Right renal cortex interstitium (tissue), 3 donors: Measurements from ENCODE around the gene CAMKK2. TPM values are rescaled to one million over a fixed set of nuclear protein-coding genes. Genes with fewer than 3 reads are reported as not detected.
"Not testable (repeated sequence)": the region's sequence is repeated elsewhere in the genome, so short reads cannot be mapped to it uniquely, and the experiment has no call there.

ENCODE experiments used
- DNase-seq, 3 donors: peaks; one replicate each; pipeline ENCODE4 v3.0.0-alpha.2; 2013; ENCODE audit warnings: low read depth in 3 of 3, low spot score in 2 of 3
- polyA plus RNA-seq, 3 donors: library from polyadenylated mRNA; unstranded; fragments of 120-200 nt; gene quantifications; one replicate each; pipeline ENCODE4 v1.2.1, GENCODE V29; 2013; ENCODE audit not compliant: insufficient read length in 3 of 3

CAMKK2 gene
- polyA plus RNA-seq, 3 donors: 31.2 to 34.0 (median 33.9) TPM

DNA sequence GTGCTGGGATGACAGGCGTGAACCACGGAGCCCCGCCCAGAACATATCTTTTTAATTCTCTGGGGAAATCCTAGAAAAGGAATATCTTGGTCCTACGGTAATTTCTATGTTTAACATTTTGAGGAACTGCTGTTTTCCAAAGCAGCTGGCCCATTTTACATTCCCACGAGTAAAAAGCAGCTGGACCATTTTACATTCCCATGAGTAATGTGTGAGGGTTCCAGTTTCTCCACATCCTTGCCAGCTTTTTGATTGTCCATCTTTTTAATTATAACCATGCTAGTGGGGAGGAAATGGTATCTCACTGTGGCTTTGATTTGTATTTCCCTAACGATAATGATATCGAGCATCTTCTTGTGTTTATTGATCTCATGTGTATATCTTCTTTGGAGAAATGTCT, 91.0 kb downstream of the CAMKK2 start:
- DNase-seq: no peak

DNA sequence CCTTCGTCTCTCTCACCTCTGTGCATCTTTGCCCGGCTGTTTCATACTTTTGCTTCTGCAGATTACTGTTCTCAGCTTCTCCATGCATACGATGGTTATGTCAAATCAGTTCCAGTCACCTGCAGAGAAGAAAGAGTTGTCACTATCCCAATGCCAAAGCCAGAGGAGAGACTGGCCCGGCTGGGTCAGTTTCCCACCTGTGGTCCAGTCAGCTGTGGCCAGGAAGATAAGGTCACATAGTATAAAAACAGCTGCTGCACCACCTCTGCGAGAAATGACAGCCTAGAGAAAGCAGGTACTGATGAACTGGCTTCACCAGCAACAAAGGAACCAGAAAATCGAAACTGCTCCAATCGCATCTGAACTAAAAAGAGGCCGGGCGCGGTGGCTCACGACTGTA, 93.0 kb downstream of the CAMKK2 start:
- no peak for DNase-seq

DNA sequence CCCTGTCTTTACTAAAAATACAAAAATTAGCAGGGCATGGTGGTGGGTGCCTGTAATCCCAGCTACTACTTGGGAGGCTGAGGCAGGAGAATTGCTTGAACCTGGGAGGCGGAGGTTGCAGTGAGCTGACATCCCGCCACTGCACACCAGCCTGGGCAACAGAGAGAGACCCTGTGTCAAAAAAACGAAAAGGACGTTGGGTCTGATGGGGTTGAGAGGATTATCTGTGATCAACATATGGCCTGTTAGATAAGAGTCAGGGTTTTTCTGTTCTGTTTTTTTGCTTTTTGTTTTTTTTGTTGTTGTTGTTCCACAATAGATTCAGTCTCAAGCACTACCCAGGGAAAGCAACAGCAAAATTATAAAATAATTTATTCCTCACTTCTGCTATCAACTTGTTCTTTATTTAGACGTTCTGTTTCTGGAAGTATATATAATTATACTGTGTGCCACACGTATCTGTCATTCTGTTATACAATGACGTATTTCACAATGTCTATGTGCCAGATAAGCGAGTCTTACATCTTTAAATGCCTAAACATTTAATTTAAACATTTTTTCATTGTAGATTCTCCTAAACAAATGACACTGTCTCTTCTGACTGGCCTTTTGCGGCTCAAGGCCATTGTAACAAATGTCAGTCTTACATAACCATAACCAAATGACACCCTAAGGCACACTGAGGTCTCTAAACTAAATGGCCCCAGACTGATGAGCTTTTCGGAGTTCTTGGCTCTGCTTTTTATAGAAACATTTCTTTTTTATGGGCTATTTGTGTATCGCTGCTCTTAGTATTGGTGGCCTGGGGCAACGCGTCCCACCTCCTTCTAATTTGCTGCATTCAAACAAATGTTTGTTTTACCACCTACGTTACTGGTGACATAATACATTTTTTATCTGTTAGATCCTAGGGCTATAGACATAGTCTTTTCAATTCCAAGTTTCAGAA, 93.8 kb downstream of the CAMKK2 start:
- no peak for DNase-seq

DNA sequence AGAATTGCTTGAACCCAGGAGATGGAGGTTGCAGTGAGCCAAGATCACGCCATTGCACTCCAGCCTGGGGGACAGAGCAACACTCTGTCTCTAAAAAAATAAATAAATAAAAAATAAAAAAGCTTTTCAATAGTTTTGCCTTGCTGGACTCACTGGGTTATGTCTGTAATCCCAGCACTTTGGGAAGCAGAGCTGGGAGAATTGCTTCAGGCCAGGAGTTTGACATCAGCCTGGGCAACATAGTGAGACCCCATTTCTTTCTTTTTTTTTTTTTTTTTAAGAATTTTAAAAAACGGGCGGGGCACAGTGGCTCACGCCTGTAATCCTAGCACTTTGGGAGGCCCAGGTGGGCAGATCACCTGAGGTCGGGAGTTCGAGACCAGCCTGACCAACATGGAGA, 95.4 kb downstream of the CAMKK2 start:
- not testable (repeated sequence) for DNase-seq

DNA sequence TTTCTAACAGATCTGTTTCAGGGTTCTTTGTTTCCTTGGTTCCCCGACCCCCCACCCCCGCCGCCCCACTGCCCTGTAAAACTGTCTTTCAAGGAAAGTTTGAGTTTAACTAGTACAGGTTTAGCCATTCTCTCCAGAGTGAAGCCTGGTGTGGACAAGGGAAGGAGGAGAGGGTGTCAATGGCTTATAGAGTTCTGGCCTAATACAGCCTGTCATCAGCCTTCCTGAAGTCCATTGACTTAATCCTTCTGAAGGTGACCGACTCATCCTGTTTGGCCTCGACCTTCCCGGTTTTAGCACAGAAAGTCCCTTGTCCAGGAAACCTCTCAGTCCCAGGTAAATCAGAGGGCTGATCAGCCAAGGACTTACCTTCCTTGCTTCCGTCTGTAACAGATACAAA, 97.6 kb downstream of the CAMKK2 start:
- no peak for DNase-seq

DNA sequence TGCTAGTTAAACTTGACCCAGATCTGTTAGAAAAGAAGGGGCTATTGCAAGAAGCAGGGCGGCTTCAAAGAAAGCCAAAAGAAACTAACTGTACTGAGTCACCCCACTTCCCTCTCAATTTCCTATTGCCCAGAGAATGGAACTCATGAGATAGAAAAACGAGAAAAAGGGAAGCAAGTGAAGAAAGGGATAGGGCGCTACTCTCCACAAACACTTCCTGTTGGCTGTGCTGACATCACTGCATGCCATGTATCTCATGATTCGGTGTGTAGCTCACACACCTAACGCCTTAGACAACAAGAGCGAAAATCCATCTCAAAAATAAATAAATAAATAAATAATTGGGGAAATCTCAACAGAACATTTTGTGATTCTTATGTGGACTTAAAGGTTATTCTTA, 99.6 kb downstream of the CAMKK2 start:
- DNase-seq: no peak

DNA sequence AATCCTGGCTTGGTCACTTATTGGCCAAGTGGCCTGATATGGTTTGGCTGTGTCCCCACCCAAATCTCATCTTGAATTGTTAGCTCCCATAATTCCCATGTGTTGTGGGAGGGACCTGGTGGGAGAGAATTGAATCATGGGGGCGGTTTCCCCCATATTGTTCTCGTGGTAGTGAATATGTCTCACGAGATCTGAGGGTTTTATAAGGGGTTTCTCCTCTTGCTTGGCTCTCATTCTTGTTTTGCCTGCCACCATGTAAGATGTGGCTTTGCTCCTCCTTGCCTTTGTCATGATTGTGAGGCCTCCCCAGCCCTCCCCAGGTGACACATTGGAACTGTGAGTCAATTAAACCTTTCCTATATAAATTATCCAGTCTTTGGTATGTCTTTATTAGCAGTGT, 105.4 kb downstream of the CAMKK2 start:
- no peak for DNase-seq

DNA sequence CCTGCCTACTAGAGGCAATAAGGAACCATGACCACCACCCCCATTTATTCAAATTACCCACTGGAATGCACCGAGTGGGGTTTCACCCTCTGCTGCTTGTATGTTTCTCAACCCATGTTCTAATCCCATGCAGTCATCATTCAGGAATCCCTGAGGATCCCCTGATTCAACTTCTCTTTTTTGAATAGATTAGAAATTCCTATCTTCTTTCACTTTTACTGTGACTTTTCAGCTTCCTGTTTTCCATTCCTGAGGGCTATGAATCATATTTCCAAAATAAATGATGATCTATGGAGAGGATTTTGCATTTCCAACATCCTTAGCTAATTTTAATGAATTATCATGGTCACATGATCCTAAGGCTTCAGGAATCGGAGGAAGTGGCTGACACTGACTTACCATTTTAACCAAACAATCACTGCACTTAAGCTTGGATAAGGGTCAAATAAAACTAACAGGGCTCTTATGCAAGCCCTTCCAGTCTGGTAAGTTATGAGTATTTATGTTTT, 105.9 kb downstream of the CAMKK2 start:
- no peak for DNase-seq

DNA sequence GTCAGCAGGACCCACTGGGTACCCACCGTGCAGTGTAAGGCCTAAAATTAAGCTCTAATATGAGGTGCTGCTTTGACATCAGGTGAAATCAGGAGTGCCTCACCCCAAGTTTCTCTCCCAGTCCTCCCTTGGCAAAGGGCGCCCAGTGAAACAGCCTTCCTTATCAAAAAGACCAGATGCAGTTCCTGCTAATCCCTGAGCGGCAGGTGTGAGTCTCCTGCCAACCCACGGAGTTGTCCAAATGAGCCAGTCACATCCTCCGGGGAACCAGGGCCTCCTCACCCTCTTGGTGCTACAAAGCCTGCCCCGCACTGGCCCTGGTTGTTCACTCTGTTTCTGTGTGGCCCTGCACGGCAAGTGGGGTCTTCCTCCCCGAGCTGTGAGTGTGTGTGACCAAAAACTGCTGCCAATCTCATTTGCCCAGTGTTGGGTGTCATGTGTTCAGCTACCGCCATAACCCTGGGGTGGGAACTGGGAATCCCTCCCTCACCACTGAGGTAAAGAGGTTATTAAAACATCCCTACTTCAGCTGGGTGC, 106.8 kb downstream of the CAMKK2 start:
- no peak for DNase-seq

DNA sequence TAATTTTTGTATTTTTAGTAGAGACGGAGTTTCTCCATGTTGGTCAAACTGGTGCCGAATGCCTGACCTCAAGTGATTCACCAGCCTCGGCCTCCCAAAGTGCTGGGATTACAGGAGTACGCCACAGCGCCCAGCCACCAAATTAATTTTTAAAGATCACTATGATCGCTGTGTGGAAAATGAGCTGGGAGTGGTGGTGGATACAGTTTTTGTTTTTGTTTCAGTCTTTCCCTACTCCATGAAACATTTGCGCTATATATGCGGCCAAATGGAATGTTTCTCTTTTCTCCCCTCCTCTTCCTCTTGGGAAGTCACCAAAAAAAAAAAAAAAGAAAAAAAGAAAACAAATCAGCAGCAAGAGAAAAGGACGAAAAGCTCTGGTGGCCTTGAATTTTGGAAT, 107.4 kb downstream of the CAMKK2 start:
- no peak for DNase-seq

DNA sequence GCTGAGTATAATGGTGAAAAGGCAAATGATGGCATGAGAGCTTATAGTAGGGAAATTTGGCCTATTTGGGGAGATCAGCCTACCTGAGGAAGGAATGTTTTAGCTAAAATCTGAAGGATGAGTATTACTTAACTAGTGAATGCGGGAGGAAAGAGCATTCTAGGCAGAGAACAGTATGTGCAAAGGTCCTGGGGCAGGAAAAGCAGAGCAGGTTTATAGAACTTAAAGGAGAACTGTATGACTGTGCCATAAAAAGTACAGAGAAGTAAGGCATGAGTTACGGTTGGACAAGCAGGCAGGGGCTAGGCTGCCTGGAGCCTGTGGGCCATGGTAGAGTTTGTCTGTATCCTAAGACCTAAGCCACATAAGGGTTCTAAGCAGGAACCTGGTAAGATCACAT, 108.3 kb downstream of the CAMKK2 start:
- DNase-seq: no peak

Other genes with a start within 250 kb of the CAMKK2 start
- 1 to 10 TPM in 1 of 3 donors, under 1 TPM in 2; 0.69 to 1.0 (median 0.86) TPM for gene P2RX7, start 163.8 kb downstream of the CAMKK2 start, polyA plus RNA-seq
- gene P2RX4, start 86.6 kb downstream of the CAMKK2 start, polyA plus RNA-seq: 10 to 100 TPM; 33.4 to 38.5 (median 34.2) TPM
- 100 to 1,000 TPM; 134 to 158 (median 138) TPM for gene ANAPC5, start 55.7 kb upstream of the CAMKK2 start, polyA plus RNA-seq
- gene RNF34, start 103.4 kb upstream of the CAMKK2 start, polyA plus RNA-seq: 10 to 100 TPM; 45.5 to 46.8 (median 45.7) TPM